Measurements from ENCODE around the gene KEL.

The KEL gene

DNA sequence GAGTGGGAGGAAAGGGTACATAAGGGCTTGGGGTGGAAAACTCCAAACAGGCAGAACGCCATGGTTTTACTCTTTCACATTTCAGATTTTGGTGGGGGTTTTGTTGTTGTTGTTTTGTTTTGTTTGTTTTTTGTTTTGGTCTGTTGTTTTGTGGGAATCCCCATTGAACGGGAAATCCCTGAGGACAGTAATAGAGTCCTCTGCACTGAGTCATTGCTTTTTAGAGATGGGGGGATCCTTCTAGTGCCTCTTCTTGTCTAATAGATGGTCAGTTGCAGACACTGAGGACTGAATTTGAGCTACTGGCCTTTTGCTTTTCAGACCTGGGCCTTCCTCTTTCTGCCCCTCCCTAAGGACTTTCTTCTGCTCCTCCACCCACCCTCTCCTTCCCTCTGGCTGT, 48.6 kb downstream of the KEL start:
- no peak overlapping the region for H3K27ac ChIP-seq (replicated peaks; ENCODE audit: low read length)
- H2BK5ac ChIP-seq (ENCODE audit: low read length), result no peak overlapping the region
- H3K9ac ChIP-seq (ENCODE audit: low read depth, low read length, poor library complexity), result no peak overlapping the region
- H3K27me3 ChIP-seq (ENCODE audit: control insufficient read depth in 3 of 3, insufficient read depth in 3 of 3, low read depth in 1 of 3, low read length in 3 of 3), result no peaks in the 10 kb centered on the region
- no peaks in the 10 kb centered on the region for H3K36me3 ChIP-seq (replicated peaks in 1 of 2; ENCODE audit: control insufficient read depth in 2 of 2, insufficient read depth in 2 of 2, low read length in 2 of 2)
- H2AFZ ChIP-seq (ENCODE audit: low read length), result no peak overlapping the region
- no peak for DNase-seq (ENCODE audit: low spot score)
- no peaks in the 10 kb centered on the region for H3K9me3 ChIP-seq (replicated peaks in 1 of 2; ENCODE audit: control insufficient read depth in 2 of 2, insufficient read depth in 1 of 2, low read depth in 1 of 2, low read length in 2 of 2)
- WGBS, 2 donors (ENCODE audit: extremely low coverage in 2 of 2, insufficient read length in 2 of 2, insufficient replicate concordance in 1 of 2), result no CpG with 5 or more reads among the region's 2 CpGs
- no peak overlapping the region for H3K4me2 ChIP-seq (ENCODE audit: insufficient read depth, low read length, poor library complexity, severe bottlenecking)
- H3K18ac ChIP-seq (ENCODE audit: low read length), result no peak overlapping the region
- no peak overlapping the region for H3K4ac ChIP-seq (ENCODE audit: low read length)
- no peak overlapping the region for H2BK12ac ChIP-seq (ENCODE audit: low read length)
- no peak overlapping the region for H3K23ac ChIP-seq (ENCODE audit: low read depth, low read length, poor library complexity)
- H4K91ac ChIP-seq (ENCODE audit: low read depth, low read length, poor library complexity), result no peak overlapping the region
- H3K4me1 ChIP-seq (ENCODE audit: control insufficient read depth in 2 of 2, insufficient read depth in 1 of 2, low read depth in 1 of 2, low read length in 2 of 2), result no peaks in the 10 kb centered on the region
- no peak overlapping the region for H2AK5ac ChIP-seq (ENCODE audit: low read depth, low read length)
- no peak overlapping the region for H2BK120ac ChIP-seq (ENCODE audit: low read depth, low read length)
- H3K14ac ChIP-seq (ENCODE audit: low read length), result no peak overlapping the region
- no peak overlapping the region for H3K4me3 ChIP-seq (ENCODE audit: low read length in 2 of 2)
- no peaks in the 10 kb centered on the region for H3K79me1 ChIP-seq (ENCODE audit: low read depth, low read length)
- no peak overlapping the region for H4K8ac ChIP-seq (ENCODE audit: low read depth, low read length)
- H2BK15ac ChIP-seq (ENCODE audit: low read length), result no peak overlapping the region

- Histone ChIP-seq H2BK15ac (ENCODE audit: low read length) (no peak overlapping the region), H3K4me3 (ENCODE audit: low read length in 2 of 2) (no peak overlapping the region), H3K27ac (replicated peaks; ENCODE audit: low read length) (no peak overlapping the region), H3K4ac (ENCODE audit: low read length) (no peak overlapping the region), H3K36me3 (replicated peaks in 1 of 2; ENCODE audit: control insufficient read depth in 2 of 2, insufficient read depth in 2 of 2, low read length in 2 of 2) (no peaks in the 10 kb centered on the region), H3K27me3 (ENCODE audit: control insufficient read depth in 3 of 3, insufficient read depth in 3 of 3, low read depth in 1 of 3, low read length in 3 of 3) (no peaks in the 10 kb centered on the region), H4K8ac (ENCODE audit: low read depth, low read length) (no peak overlapping the region), H2AK5ac (ENCODE audit: low read depth, low read length) (no peak overlapping the region), H3K79me1 (ENCODE audit: low read depth, low read length) (no peaks in the 10 kb centered on the region), H2BK120ac (ENCODE audit: low read depth, low read length) (no peak overlapping the region), H2BK12ac (ENCODE audit: low read length) (no peak overlapping the region), H4K91ac (ENCODE audit: low read depth, low read length, poor library complexity) (no peak overlapping the region), H3K23ac (ENCODE audit: low read depth, low read length, poor library complexity) (no peak overlapping the region), H2AFZ (ENCODE audit: low read length) (no peak overlapping the region), H3K4me1 (ENCODE audit: control insufficient read depth in 2 of 2, insufficient read depth in 1 of 2, low read depth in 1 of 2, low read length in 2 of 2) (no peaks in the 10 kb centered on the region), H3K14ac (ENCODE audit: low read length) (no peak overlapping the region), H3K9me3 (replicated peaks in 1 of 2; ENCODE audit: control insufficient read depth in 2 of 2, insufficient read depth in 1 of 2, low read depth in 1 of 2, low read length in 2 of 2) (no peaks in the 10 kb centered on the region), H3K4me2 (ENCODE audit: insufficient read depth, low read length, poor library complexity, severe bottlenecking) (no peak overlapping the region), H3K9ac (ENCODE audit: low read depth, low read length, poor library complexity) (no peak overlapping the region), H2BK5ac (ENCODE audit: low read length) (no peak overlapping the region), H3K18ac (ENCODE audit: low read length) (no peak overlapping the region)
- no CpG with 5 or more reads among the region's 3 CpGs for WGBS, 2 donors (ENCODE audit: extremely low coverage in 2 of 2, insufficient read length in 2 of 2, insufficient replicate concordance in 1 of 2)
- DNase-seq (ENCODE audit: low spot score), result no peak
Observed at GRCh38 chr7:142913051-142913450, 49.1 kb downstream of the KEL start.

- H3K14ac ChIP-seq (ENCODE audit: low read length), result no peak overlapping the region
- WGBS, 2 donors (ENCODE audit: extremely low coverage in 2 of 2, insufficient read length in 2 of 2, insufficient replicate concordance in 1 of 2), result no CpG with 5 or more reads among the region's 2 CpGs
- H2AFZ ChIP-seq (ENCODE audit: low read length), result no peak overlapping the region
Observed at GRCh38 chr7:142910481-142910880, 51.7 kb downstream of the KEL start.

GRCh38 chr7:142910031-142910433, 52.1 kb downstream of the KEL start:
- H4K8ac ChIP-seq (ENCODE audit: low read depth, low read length), result no peak overlapping the region
- H3K79me1 ChIP-seq (ENCODE audit: low read depth, low read length), result no peaks in the 10 kb centered on the region
- no peak for DNase-seq (ENCODE audit: low spot score)
- no CpG with 5 or more reads among the region's 2 CpGs for WGBS, 2 donors (ENCODE audit: extremely low coverage in 2 of 2, insufficient read length in 2 of 2, insufficient replicate concordance in 1 of 2)
- H3K14ac ChIP-seq (ENCODE audit: low read length), result no peak overlapping the region
- no peak overlapping the region for H2AK5ac ChIP-seq (ENCODE audit: low read depth, low read length)
- H3K4me1 ChIP-seq (ENCODE audit: control insufficient read depth in 2 of 2, insufficient read depth in 1 of 2, low read depth in 1 of 2, low read length in 2 of 2), result no peaks in the 10 kb centered on the region
- H3K23ac ChIP-seq (ENCODE audit: low read depth, low read length, poor library complexity), result no peak overlapping the region
- no peak overlapping the region for H2BK120ac ChIP-seq (ENCODE audit: low read depth, low read length)
- no peak overlapping the region for H2AFZ ChIP-seq (ENCODE audit: low read length)
- no peak overlapping the region for H2BK12ac ChIP-seq (ENCODE audit: low read length)
- no peaks in the 10 kb centered on the region for H3K27me3 ChIP-seq (ENCODE audit: control insufficient read depth in 3 of 3, insufficient read depth in 3 of 3, low read depth in 1 of 3, low read length in 3 of 3)
- H2BK15ac ChIP-seq (ENCODE audit: low read length), result no peak overlapping the region
- peaks cover 0 to 2% of the 10 kb centered on the region in 2 donors for H3K9me3 ChIP-seq (replicated peaks in 1 of 2; ENCODE audit: control insufficient read depth in 2 of 2, insufficient read depth in 1 of 2, low read depth in 1 of 2, low read length in 2 of 2)
- H3K4me3 ChIP-seq (ENCODE audit: low read length in 2 of 2), result no peak overlapping the region
- no peak overlapping the region for H3K9ac ChIP-seq (ENCODE audit: low read depth, low read length, poor library complexity)
- H3K36me3 ChIP-seq (replicated peaks in 1 of 2; ENCODE audit: control insufficient read depth in 2 of 2, insufficient read depth in 2 of 2, low read length in 2 of 2), result no peaks in the 10 kb centered on the region
- no peak overlapping the region for H3K4me2 ChIP-seq (ENCODE audit: insufficient read depth, low read length, poor library complexity, severe bottlenecking)
- no peak overlapping the region for H2BK5ac ChIP-seq (ENCODE audit: low read length)
- H3K4ac ChIP-seq (ENCODE audit: low read length), result no peak overlapping the region
- no peak overlapping the region for H3K27ac ChIP-seq (replicated peaks; ENCODE audit: low read length)
- H4K91ac ChIP-seq (ENCODE audit: low read depth, low read length, poor library complexity), result no peak overlapping the region
- H3K18ac ChIP-seq (ENCODE audit: low read length), result no peak overlapping the region

More at GRCh38 chr7:142910481-142910880, 51.7 kb downstream of the KEL start:
- Histone ChIP-seq H3K9ac (ENCODE audit: low read depth, low read length, poor library complexity) (no peak overlapping the region), H2AK5ac (ENCODE audit: low read depth, low read length) (no peak overlapping the region), H3K36me3 (replicated peaks in 1 of 2; ENCODE audit: control insufficient read depth in 2 of 2, insufficient read depth in 2 of 2, low read length in 2 of 2) (no peaks in the 10 kb centered on the region), H3K27ac (replicated peaks; ENCODE audit: low read length) (no peak overlapping the region), H3K4ac (ENCODE audit: low read length) (no peak overlapping the region), H3K4me3 (ENCODE audit: low read length in 2 of 2) (no peak overlapping the region), H3K4me2 (ENCODE audit: insufficient read depth, low read length, poor library complexity, severe bottlenecking) (no peak overlapping the region), H3K23ac (ENCODE audit: low read depth, low read length, poor library complexity) (no peak overlapping the region), H3K79me1 (ENCODE audit: low read depth, low read length) (no peaks in the 10 kb centered on the region), H2BK15ac (ENCODE audit: low read length) (no peak overlapping the region), H3K18ac (ENCODE audit: low read length) (no peak overlapping the region), H3K4me1 (ENCODE audit: control insufficient read depth in 2 of 2, insufficient read depth in 1 of 2, low read depth in 1 of 2, low read length in 2 of 2) (no peaks in the 10 kb centered on the region), H3K27me3 (ENCODE audit: control insufficient read depth in 3 of 3, insufficient read depth in 3 of 3, low read depth in 1 of 3, low read length in 3 of 3) (no peaks in the 10 kb centered on the region), H4K91ac (ENCODE audit: low read depth, low read length, poor library complexity) (no peak overlapping the region), H3K9me3 (replicated peaks in 1 of 2; ENCODE audit: control insufficient read depth in 2 of 2, insufficient read depth in 1 of 2, low read depth in 1 of 2, low read length in 2 of 2) (peaks cover 0 to 2% of the 10 kb centered on the region in 2 donors), H4K8ac (ENCODE audit: low read depth, low read length) (no peak overlapping the region), H2BK5ac (ENCODE audit: low read length) (no peak overlapping the region), H2BK120ac (ENCODE audit: low read depth, low read length) (no peak overlapping the region), H2BK12ac (ENCODE audit: low read length) (no peak overlapping the region)
- no peak for DNase-seq (ENCODE audit: low spot score)
